Nephron (organoid): Measurements from ENCODE around the gene KRTAP4-7.
"Not testable (repeated sequence)": the region's sequence is repeated elsewhere in the genome, so short reads cannot be mapped to it uniquely, and the experiment has no call there.

Experiments
- H3K27ac Mint-ChIP-seq, 3 experiments: 2 replicates each; pipeline ENCODE4 v1.8.0; 2020; ENCODE audit warnings: mixed read lengths in 3 of 3, mild to moderate bottlenecking in 2 of 3, moderate library complexity in 1 of 3
- H3K27me3 Mint-ChIP-seq: 2 replicates; pipeline ENCODE4 v1.8.0; 2021; ENCODE audit warnings: low read depth, mild to moderate bottlenecking, moderate library complexity, mixed read lengths
- H3K36me3 Mint-ChIP-seq: 2 replicates; pipeline ENCODE4 v1.8.0; 2020; ENCODE audit warnings: low read depth, mixed read lengths
- H3K4me1 Mint-ChIP-seq: 2 replicates; pipeline ENCODE4 v1.8.0; 2020; ENCODE audit warnings: mixed read lengths
- H3K4me3 Mint-ChIP-seq, 3 experiments: 2 replicates each; pipeline ENCODE4 v1.8.0; 2020; ENCODE audit warnings: mild to moderate bottlenecking in 3 of 3, mixed read lengths in 3 of 3, moderate library complexity in 2 of 3
- H3K9me3 Mint-ChIP-seq: 2 replicates; pipeline ENCODE4 v1.8.0; 2020; ENCODE audit warnings: mixed read lengths
- TF ChIP-seq, protein P1 (sequence below), 3 experiments: fragments of 200-600 bp; sonication (generic); IDR thresholded peaks; one replicate each; pipeline ENCODE4 v1.5.0; 2021; ENCODE audit warnings: antibody characterized with exemption in 3 of 3; ENCODE audit not compliant: unreplicated experiment in 3 of 3

KRTAP4-7 gene

DNA sequence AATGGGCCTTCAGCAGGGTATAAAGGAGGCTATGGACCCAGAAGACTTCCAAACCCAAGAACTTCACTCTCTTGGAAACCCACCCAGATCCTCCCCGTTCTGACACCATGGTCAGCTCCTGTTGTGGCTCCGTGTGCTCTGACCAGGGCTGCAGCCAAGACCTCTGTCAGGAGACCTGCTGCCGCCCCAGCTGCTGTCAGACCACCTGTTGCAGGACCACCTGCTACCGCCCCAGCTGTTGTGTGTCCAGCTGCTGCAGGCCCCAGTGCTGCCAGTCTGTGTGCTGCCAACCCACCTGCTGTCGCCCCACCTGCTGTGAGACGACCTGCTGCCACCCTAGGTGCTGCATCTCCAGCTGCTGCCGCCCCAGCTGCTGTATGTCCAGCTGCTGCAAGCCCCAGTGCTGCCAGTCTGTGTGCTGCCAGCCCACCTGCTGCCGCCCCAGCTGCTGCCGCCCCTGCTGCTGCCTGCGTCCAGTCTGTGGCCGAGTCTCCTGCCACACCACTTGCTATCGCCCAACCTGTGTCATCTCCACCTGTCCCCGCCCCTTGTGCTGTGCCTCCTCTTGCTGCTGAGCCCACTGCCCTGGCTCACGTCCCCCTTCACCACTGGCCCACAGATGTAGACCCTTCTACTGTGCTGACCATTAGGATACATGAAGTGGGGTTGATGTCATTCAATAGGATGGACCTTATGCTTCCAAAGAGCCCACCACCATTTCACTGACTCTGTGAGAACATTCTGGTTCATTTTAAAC is at the start of gene KRTAP4-7:
TSS of gene KRTAP4-7 (plus strand) at position 51 of the 757 bp plus-strand sequence. CDS start at position 108, 57 bp downstream.
- not testable (repeated sequence) for H3K9me3 Mint-ChIP-seq, H3K4me1 Mint-ChIP-seq, H3K27me3 Mint-ChIP-seq, H3K4me3 Mint-ChIP-seq, H3K36me3 Mint-ChIP-seq, H3K27ac Mint-ChIP-seq

DNA sequence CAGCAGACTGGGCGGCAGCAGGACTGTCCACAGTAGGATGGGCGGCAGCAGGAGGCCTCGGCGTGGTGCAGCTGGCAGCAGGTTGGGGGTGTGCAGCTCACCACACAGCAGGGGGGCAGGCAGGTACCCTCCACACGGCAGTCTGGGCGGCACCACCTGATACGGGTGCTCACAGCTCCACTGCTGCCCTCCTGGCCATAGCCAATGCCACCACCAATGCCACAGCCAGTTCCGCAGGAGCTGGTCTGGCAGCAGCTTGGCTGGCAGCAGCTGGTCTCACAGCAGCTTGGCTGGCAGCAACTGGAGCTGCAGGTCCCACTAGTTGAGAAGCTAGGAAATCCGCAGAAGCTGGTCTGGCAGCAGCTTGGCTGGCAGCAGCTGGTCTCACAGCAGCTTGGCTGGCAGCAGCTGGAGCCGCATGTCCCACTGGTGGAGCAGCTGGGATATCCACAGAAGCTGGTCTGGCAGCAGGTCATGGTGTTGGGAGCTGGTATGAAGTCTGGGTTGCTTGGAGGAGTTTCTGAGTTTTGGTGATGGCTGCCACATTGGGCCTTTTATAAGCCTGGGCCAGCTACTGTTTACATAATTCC is 49.5 kb upstream of the KRTAP4-7 start, which contains the start of gene KRTAP1-3:
TSS of gene KRTAP1-3 (minus strand) at position 529 of the 590 bp plus-strand sequence. CDS start at position 476, 53 bp downstream.
- not testable (repeated sequence) for H3K4me1 Mint-ChIP-seq, H3K36me3 Mint-ChIP-seq, H3K4me3 Mint-ChIP-seq, H3K27me3 Mint-ChIP-seq, H3K27ac Mint-ChIP-seq, H3K9me3 Mint-ChIP-seq

DNA sequence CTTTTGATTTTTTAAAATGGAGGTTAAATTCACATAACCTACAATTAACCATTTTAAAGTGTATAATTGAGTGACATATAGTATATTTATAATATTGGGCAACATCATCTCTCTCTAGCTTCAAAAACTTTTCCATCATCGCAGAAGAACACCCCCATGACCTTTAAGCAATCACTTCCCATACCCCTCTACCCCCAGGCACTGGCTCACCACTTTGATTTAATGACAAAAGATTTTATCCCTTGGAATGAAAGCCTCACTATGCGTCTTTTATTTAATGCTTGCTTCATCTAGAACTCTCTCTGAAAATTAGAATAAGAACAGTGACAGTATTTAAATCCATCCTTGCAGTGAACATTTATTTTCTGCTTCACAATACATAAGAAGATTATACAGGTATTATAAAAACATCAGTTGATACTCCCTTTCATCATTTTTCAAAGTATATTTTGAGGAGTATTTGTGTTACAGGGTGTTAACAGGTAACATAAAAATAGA is 46.0 kb upstream of the KRTAP4-7 start:
- H3K4me3 Mint-ChIP-seq = no peak overlapping the region
- H3K4me1 Mint-ChIP-seq = no peaks in the 10 kb centered on the region
- no peaks in the 10 kb centered on the region for H3K27me3 Mint-ChIP-seq
- H3K27ac Mint-ChIP-seq = no peak overlapping the region
- H3K36me3 Mint-ChIP-seq = no peaks in the 10 kb centered on the region
- peaks cover 7% of the 10 kb centered on the region for H3K9me3 Mint-ChIP-seq
- TF ChIP-seq, protein P1, sequence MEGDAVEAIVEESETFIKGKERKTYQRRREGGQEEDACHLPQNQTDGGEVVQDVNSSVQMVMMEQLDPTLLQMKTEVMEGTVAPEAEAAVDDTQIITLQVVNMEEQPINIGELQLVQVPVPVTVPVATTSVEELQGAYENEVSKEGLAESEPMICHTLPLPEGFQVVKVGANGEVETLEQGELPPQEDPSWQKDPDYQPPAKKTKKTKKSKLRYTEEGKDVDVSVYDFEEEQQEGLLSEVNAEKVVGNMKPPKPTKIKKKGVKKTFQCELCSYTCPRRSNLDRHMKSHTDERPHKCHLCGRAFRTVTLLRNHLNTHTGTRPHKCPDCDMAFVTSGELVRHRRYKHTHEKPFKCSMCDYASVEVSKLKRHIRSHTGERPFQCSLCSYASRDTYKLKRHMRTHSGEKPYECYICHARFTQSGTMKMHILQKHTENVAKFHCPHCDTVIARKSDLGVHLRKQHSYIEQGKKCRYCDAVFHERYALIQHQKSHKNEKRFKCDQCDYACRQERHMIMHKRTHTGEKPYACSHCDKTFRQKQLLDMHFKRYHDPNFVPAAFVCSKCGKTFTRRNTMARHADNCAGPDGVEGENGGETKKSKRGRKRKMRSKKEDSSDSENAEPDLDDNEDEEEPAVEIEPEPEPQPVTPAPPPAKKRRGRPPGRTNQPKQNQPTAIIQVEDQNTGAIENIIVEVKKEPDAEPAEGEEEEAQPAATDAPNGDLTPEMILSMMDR (IDR thresholded peaks at IDR 0.05; ENCODE audit: unreplicated experiment in 3 of 3) = no peak

DNA sequence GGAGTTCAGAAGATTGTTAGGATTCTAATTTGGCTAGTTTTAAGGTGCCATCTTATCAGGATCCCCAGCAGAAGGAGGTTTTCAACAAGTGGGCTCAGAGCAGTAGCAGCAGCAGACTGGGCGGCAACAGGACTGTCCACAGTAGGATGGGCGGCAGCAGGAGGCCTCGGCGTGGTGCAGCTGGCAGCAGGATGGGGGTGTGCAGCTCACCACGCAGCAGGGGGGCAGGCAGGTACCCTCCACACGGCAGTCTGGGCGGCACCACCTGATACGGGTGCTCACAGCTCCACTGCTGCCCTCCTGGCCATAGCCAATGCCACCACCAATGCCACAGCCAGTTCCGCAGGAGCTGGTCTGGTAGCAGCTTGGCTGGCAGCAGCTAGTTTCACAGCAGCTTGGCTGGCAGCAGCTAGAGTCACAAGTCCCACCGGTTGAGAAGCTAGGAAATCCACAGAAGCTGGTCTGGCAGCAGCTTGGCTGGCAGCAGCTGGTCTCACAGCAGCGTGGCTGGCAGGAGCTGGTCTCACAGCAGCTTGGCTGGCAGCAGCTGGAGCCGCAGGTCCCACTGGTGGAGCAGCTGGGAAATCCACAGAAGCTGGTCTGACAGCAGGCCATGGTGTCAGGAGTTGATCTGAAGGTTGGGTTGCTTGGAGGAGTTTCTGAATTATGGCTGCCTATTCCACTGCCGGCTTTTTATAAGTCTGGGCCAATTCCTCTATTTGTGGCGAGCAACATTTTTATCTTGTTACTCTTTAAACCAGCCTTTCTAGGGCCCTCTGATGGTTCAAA is 43.0 kb upstream of the KRTAP4-7 start, which contains the start of gene KRTAP1-1:
TSS of gene KRTAP1-1 (minus strand) at position 668 of the 789 bp plus-strand sequence. CDS start at position 615, 53 bp downstream.
- not testable (repeated sequence) for H3K36me3 Mint-ChIP-seq, H3K4me1 Mint-ChIP-seq, H3K27me3 Mint-ChIP-seq, H3K27ac Mint-ChIP-seq, H3K4me3 Mint-ChIP-seq
- H3K9me3 Mint-ChIP-seq = peaks cover 12% of the 10 kb centered on the region

DNA sequence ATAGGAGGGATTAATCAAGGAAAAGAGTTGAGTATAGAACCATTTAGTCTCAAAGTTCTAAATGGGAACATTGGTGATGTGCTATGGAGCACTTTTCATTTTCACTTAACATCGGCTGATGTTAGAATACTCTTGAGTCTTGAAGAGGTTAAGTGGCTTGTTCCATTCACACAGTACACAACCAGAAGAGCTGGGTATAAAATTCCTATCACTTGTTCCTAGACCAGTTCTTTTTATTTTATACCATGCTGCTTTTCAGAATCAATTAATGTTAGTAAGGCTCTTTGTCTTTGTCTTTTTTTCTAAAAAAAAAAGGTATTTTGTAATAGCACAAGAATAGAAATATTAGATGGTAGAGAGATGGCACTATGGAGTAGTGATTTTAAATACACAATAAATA is 41.0 kb upstream of the KRTAP4-7 start:
- peaks cover 6% of the 10 kb centered on the region for H3K27me3 Mint-ChIP-seq
- H3K4me1 Mint-ChIP-seq = no peaks in the 10 kb centered on the region
- no peak overlapping the region for H3K4me3 Mint-ChIP-seq
- peaks cover 12% of the 10 kb centered on the region for H3K9me3 Mint-ChIP-seq
- TF ChIP-seq, protein P1 (IDR thresholded peaks at IDR 0.05; ENCODE audit: unreplicated experiment in 3 of 3) = no peak
- H3K27ac Mint-ChIP-seq = no peak overlapping the region
- H3K36me3 Mint-ChIP-seq = no peaks in the 10 kb centered on the region

DNA sequence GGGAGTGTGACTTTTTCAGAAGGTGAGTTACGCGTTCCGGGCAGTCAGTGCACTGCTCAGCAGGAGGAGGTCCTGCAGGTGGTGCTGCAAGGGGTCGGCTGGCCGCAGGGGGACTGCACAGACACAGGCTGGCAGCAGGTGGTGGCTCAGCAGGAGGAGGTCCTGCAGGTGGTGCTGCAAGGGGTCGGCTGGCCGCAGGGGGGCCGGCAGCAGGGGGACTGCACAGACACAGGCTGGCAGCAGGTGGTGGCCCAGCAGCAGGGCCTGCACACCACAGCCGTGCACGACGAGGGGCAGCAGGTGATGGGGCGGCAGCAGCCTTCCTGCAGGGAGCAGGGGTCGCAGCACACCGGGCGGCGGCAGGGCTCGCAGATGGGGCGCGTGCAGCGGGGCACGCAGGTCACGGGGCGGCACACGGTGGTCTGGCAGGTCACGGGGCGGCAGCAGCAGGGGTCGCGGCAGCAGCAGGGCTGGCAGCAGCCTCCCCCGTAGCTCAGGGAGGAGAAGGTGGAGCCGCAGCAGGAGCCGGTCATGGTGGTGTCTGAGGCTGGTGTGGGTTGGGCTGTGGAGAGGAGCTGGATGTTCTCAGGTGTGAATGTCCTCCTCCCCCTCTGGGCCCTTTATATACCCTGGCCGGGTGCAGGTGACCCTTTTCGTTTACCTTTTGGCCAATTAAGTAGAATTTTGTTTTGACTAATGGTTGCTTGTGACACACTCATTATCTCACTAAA is 37.0 kb upstream of the KRTAP4-7 start, which contains the start of gene KRTAP2-1:
TSS of gene KRTAP2-1 (minus strand) at position 582 of the 731 bp plus-strand sequence. CDS start at position 533, 49 bp downstream.
- H3K9me3 Mint-ChIP-seq = peaks cover 12% of the 10 kb centered on the region
- H3K27ac Mint-ChIP-seq, H3K4me3 Mint-ChIP-seq, H3K36me3 Mint-ChIP-seq, H3K27me3 Mint-ChIP-seq, H3K4me1 Mint-ChIP-seq: not testable (repeated sequence)

DNA sequence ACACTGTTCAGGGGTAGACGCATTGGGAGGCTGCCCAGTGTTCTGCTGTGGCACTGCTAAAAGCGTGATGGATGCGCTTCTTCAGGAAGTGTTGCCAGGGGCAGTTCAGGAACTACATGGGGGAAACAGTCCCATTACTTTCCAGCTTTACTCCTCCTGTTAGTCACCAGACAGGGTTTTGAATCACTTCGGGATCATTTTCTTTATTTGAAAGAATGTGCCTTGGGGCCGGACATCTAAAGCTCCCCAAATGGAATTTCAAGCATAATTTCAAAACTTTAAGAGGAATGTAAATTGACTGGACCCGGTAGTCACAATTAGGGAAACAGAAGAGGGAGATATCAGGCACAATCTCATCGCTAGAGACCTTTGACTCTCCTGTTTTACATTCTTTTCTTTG is 35.5 kb upstream of the KRTAP4-7 start:
- H3K4me1 Mint-ChIP-seq = no peaks in the 10 kb centered on the region
- peaks cover under 1% of the 10 kb centered on the region for H3K36me3 Mint-ChIP-seq
- peaks cover 6% of the 10 kb centered on the region for H3K27me3 Mint-ChIP-seq
- H3K9me3 Mint-ChIP-seq = peaks cover 4% of the 10 kb centered on the region
- TF ChIP-seq, protein P1 (IDR thresholded peaks at IDR 0.05; ENCODE audit: unreplicated experiment in 3 of 3) = no peak
- H3K27ac Mint-ChIP-seq = no peak overlapping the region
- no peak overlapping the region for H3K4me3 Mint-ChIP-seq
